ENCODE results near the gene LTBP4. TPM values are rescaled to one million over a fixed set of nuclear protein-coding genes. Genes with fewer than 3 reads are reported as not detected.
A peak's percentile ranks its signal among the peaks of the same experiment; 100 is the strongest.

Gene LTBP4
- total RNA-seq, 1 experiment from 2014 or later, result 75.4 TPM

DNA sequence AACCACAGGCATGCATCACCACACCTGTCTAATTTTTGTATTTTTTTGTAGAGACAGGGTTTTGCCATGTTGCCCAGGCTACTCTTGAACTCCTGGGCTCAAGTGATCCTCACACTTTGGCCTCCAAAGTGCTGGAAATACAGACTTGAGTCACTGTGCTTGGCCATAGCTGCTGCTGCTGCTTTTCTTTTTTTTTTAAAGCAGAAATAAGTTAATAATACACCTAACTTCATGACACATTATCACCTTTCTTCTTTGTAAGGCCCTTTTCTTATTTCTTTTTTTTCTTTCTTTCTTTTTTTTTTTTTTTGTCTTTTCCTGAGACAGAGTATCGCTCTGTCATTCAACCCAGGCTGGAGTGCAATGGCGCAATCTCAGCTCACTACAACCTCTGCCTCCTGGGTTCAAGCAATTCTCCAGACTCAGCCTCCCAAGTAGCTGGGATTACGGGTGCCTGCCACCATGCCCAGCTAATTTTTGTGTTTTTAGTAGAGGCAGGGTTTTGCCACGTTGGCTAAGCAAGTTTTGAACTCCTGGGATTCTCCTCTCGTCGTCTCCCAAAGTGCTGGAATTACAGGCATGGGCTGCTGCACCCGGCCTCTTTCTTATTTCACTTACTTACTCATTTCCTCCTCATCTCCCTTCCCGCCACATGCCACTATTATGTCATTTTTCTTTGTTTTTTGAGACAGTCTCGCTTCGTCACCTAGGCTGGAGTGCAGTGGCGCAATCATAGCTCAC is 15.8 kb upstream of the LTBP4 start:
- no peak for TF ChIP-seq POLR2AphosphoS5 (IDR thresholded peaks at IDR 0.05; ENCODE audit: low read depth, low read length)
- TF ChIP-seq TCF7L2 (IDR thresholded peaks at IDR 0.05; ENCODE audit: low read depth, low read length), result no peak
- TF ChIP-seq, protein P1, sequence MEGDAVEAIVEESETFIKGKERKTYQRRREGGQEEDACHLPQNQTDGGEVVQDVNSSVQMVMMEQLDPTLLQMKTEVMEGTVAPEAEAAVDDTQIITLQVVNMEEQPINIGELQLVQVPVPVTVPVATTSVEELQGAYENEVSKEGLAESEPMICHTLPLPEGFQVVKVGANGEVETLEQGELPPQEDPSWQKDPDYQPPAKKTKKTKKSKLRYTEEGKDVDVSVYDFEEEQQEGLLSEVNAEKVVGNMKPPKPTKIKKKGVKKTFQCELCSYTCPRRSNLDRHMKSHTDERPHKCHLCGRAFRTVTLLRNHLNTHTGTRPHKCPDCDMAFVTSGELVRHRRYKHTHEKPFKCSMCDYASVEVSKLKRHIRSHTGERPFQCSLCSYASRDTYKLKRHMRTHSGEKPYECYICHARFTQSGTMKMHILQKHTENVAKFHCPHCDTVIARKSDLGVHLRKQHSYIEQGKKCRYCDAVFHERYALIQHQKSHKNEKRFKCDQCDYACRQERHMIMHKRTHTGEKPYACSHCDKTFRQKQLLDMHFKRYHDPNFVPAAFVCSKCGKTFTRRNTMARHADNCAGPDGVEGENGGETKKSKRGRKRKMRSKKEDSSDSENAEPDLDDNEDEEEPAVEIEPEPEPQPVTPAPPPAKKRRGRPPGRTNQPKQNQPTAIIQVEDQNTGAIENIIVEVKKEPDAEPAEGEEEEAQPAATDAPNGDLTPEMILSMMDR (IDR thresholded peaks at IDR 0.05), result no peak
- no peak for TF ChIP-seq SIN3A (IDR thresholded peaks at IDR 0.05; ENCODE audit: borderline replicate concordance, insufficient read depth, low read depth, low read length)
- TF ChIP-seq, protein P2, sequence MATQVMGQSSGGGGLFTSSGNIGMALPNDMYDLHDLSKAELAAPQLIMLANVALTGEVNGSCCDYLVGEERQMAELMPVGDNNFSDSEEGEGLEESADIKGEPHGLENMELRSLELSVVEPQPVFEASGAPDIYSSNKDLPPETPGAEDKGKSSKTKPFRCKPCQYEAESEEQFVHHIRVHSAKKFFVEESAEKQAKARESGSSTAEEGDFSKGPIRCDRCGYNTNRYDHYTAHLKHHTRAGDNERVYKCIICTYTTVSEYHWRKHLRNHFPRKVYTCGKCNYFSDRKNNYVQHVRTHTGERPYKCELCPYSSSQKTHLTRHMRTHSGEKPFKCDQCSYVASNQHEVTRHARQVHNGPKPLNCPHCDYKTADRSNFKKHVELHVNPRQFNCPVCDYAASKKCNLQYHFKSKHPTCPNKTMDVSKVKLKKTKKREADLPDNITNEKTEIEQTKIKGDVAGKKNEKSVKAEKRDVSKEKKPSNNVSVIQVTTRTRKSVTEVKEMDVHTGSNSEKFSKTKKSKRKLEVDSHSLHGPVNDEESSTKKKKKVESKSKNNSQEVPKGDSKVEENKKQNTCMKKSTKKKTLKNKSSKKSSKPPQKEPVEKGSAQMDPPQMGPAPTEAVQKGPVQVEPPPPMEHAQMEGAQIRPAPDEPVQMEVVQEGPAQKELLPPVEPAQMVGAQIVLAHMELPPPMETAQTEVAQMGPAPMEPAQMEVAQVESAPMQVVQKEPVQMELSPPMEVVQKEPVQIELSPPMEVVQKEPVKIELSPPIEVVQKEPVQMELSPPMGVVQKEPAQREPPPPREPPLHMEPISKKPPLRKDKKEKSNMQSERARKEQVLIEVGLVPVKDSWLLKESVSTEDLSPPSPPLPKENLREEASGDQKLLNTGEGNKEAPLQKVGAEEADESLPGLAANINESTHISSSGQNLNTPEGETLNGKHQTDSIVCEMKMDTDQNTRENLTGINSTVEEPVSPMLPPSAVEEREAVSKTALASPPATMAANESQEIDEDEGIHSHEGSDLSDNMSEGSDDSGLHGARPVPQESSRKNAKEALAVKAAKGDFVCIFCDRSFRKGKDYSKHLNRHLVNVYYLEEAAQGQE (IDR thresholded peaks at IDR 0.05; ENCODE audit: insufficient read depth in 1 of 2, low read depth in 2 of 2, low read length in 1 of 2), result no peak
- H3K9me3 ChIP-seq (ENCODE audit: control insufficient read depth, insufficient read depth, low read depth, low read length), result no peaks in the 10 kb centered on the region
- intact Hi-C loops (cut with micrococcal nuclease; ENCODE audit: unreplicated experiment) (no loop called here), in situ Hi-C loops (cut with HindIII; ENCODE audit: low pct_unique_long_range_greater_than_20kb, low sequenced_read_pairs) (no loop called here)
- no peak overlapping the region for H3K4me3 ChIP-seq (ENCODE audit: low read depth in 2 of 2, low read length in 2 of 2)
- POLR2A ChIA-PET, result interaction anchor here (0.6 kb wide), 1 partner anchor 124 kb away, joined by 6 read pairs; no protein-coding TSS in a partner anchor
- ATAC-seq, result peak; percentile 43; the same call in 1 of the 2 replicates
- H3K36me3 ChIP-seq (ENCODE audit: control insufficient read depth, insufficient read depth, low read length), result no peaks in the 10 kb centered on the region
- H3K27ac ChIP-seq (ENCODE audit: low read length), result no peak overlapping the region
- no peak for DNase-seq (ENCODE audit: low read depth, low spot score)
- no peaks in the 10 kb centered on the region for H3K4me1 ChIP-seq (ENCODE audit: control insufficient read depth, insufficient read depth, low read length)
- CTCF ChIA-PET, result interaction anchor here (0.6 kb wide), 1 partner anchor 17 kb away, joined by 12 read pairs; no protein-coding TSS in a partner anchor
- H3K27me3 ChIP-seq (ENCODE audit: control insufficient read depth, insufficient read depth, low read length), result no peaks in the 10 kb centered on the region
- no TSS peak for BruUV-seq (replicated peaks)

DNA sequence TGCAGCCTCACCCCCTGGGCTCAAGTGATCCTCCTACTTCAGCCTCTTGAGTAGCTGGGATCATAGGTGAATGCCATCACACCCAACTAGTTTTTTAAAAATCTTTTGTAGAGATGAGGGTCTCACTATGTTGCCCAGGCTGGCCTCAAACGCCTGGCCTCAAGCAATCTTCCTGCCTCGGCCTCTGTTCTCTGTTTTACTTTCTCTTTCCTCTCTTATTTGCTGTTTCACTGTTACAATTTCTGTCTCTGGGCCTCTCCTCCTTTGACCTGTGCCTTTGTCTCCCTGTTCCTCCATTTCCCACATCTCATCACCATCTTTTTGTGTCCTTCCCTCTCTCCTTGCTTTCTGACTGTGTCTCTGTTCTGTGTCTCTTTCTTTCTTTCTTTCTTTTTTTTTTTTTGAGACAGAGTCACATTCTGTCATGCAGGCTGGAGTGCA is 15.2 kb upstream of the LTBP4 start:
- BruUV-seq (replicated peaks), result no TSS peak
- H3K9me3 ChIP-seq (ENCODE audit: control insufficient read depth, insufficient read depth, low read depth, low read length), result no peaks in the 10 kb centered on the region
- CTCF ChIA-PET, result interaction anchor here (0.6 kb wide), 1 partner anchor 17 kb away, joined by 12 read pairs; no protein-coding TSS in a partner anchor
- DNase-seq (ENCODE audit: low read depth, low spot score) (no peak), ATAC-seq (no peak)
- in situ Hi-C loops (cut with HindIII; ENCODE audit: low pct_unique_long_range_greater_than_20kb, low sequenced_read_pairs) (no loop called here), intact Hi-C loops (cut with micrococcal nuclease; ENCODE audit: unreplicated experiment) (no loop called here)
- no peak overlapping the region for H3K4me3 ChIP-seq (ENCODE audit: low read depth in 2 of 2, low read length in 2 of 2)
- POLR2A ChIA-PET, result no interaction called here
- H3K27ac ChIP-seq (ENCODE audit: low read length), result no peak overlapping the region
- no peaks in the 10 kb centered on the region for H3K4me1 ChIP-seq (ENCODE audit: control insufficient read depth, insufficient read depth, low read length)
- TF ChIP-seq, protein P2 (IDR thresholded peaks at IDR 0.05; ENCODE audit: insufficient read depth in 1 of 2, low read depth in 2 of 2, low read length in 1 of 2), result no peak
- no peaks in the 10 kb centered on the region for H3K36me3 ChIP-seq (ENCODE audit: control insufficient read depth, insufficient read depth, low read length)
- no peaks in the 10 kb centered on the region for H3K27me3 ChIP-seq (ENCODE audit: control insufficient read depth, insufficient read depth, low read length)
